Measurements from ENCODE around the gene PALS1.
A peak's percentile ranks its signal among the peaks of the same experiment; 100 is the strongest.

PALS1 gene

GRCh38 chr14:67241411-67242167, at the start of gene PALS1:
Gene PALS1, plus strand, starts transcription at chr14:67241435. Its CDS starts 37,736 bp downstream, at chr14:67279171.
- DNase-seq = peak in 25 of 56 donors; percentile 19 to 83 (median 58)

GRCh38 chr14:67191768-67192290, 49.4 kb upstream of the PALS1 start:
- DNase-seq = peak in 22 of 56 donors; percentile 3 to 54 (median 12)

GRCh38 chr14:67192366-67192765, 48.9 kb upstream of the PALS1 start:
- DNase-seq = no peak

GRCh38 chr14:67195279-67195678, 46.0 kb upstream of the PALS1 start:
- no peak for DNase-seq

- no peak for DNase-seq
Measured at GRCh38 chr14:67199016-67199415, 42.2 kb upstream of the PALS1 start.

DNA sequence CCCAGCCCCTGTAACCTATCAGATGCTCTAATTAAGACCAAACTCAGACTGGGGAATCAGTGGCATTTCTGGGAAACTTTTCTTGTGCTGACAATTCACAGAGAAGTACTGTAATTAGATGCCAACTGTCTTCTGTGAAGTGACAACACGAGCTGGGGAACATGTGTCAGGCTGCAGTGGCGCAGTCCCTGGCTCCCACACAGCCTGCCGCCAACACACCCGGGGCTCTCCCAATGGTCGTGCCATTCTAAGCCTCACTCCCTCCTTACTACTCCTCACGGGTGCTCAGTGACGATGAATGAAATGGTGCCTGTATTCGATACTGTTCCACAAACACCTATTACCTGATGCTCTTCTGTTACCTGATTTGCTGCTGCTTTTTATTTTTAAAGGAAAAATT, 33.4 kb upstream of the PALS1 start:
- peak in 4 of 56 donors; percentile 1 to 5 (median 4) for DNase-seq

GRCh38 chr14:67218126-67218525, 23.1 kb upstream of the PALS1 start:
- DNase-seq = no peak

GRCh38 chr14:67221248-67221981, 19.8 kb upstream of the PALS1 start:
- DNase-seq = no peak

GRCh38 chr14:67221982-67222328, 19.3 kb upstream of the PALS1 start:
- DNase-seq = no peak

- DNase-seq = no peak
Measured at GRCh38 chr14:67225523-67225922, 15.7 kb upstream of the PALS1 start.

GRCh38 chr14:67228325-67228984, 12.8 kb upstream of the PALS1 start:
- DNase-seq = no peak

DNA sequence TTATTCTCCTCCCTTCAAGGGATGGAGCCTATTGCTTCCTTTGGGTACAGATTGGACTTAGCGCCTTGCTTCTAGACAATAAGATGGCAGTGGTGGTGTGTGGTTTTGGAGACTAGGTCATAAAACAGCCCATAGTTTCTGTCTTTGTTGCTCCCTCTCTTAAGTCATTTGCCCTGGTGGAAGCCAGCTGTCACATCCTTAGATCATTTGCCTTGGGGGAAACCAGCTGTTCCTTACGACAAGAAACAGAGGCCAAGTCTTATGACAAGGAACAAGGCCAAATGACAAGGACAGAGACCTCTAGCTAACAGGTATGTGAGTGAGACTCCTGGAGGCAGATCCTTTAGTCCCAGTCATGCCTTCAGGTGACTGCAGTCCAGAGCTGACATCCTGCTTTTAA, 9.2 kb upstream of the PALS1 start:
- no peak for DNase-seq

GRCh38 chr14:67232621-67233020, 8.6 kb upstream of the PALS1 start:
- DNase-seq = no peak

GRCh38 chr14:67237591-67237990, 3.6 kb upstream of the PALS1 start:
- DNase-seq = no peak

- DNase-seq = no peak
Measured at GRCh38 chr14:67239582-67239981, 1.7 kb upstream of the PALS1 start.

GRCh38 chr14:67240168-67240932, 885 bp upstream of the PALS1 start:
- DNase-seq = peak in 47 of 56 donors; percentile 4 to 70 (median 38)

GRCh38 chr14:67240978-67241410, 241 bp upstream of the PALS1 start:
- peak; percentile 70 to 99 (median 94) for DNase-seq

- no peak for DNase-seq
Measured at GRCh38 chr14:67242168-67242420, 859 bp downstream of the PALS1 start.

- no peak for DNase-seq
Measured at GRCh38 chr14:67245104-67245503, 3.9 kb downstream of the PALS1 start.

GRCh38 chr14:67251573-67252226, 10.5 kb downstream of the PALS1 start:
- DNase-seq = no peak

DNA sequence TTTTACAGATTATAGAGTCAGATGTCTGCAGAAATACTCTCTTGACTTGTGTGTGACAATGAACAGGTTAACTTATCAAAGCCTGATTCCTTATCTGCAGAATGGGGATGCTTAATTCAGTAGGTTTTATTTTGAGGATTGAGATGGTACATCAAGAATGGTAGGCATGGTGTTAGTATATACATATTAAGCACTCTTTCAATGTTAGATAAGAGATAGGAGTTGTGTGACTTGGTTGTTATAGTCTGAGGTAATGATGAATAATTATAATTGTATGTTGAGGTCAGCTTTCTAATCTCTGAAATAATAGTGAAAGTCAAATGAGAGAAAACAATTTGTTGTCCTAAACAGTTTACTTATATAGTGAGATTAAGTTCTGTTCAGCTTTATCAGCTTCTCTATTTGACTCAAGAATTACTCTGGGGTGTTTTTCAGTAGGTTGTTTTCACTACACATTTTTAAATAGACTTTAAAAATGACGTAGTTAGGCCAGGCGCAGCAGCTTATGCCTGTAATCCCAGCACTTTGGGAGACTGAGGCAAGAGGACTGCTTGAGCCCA, 11.9 kb downstream of the PALS1 start:
- DNase-seq = no peak
